ENCODE measurements around the gene THADA.

DNA sequence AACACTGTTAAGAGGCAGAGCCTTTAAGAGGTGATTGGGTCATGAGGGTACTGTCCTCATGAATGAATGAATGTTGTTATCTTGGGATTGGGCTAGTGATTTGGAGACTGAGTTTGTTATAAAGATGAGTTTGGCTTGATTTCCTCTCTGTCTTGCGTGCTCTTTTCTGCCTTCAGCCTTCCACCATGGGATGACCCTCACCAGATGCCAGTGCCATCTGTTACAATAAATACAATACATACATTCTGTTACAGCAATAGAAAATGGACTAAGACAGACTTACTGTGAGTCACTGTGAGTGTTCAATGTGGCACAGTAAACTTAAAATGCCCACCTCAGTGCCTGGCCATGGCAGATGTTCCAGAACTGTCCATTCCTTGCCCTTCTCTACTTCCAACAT, 274.4 kb downstream of the THADA start:
- TF ChIP-seq, protein P1, sequence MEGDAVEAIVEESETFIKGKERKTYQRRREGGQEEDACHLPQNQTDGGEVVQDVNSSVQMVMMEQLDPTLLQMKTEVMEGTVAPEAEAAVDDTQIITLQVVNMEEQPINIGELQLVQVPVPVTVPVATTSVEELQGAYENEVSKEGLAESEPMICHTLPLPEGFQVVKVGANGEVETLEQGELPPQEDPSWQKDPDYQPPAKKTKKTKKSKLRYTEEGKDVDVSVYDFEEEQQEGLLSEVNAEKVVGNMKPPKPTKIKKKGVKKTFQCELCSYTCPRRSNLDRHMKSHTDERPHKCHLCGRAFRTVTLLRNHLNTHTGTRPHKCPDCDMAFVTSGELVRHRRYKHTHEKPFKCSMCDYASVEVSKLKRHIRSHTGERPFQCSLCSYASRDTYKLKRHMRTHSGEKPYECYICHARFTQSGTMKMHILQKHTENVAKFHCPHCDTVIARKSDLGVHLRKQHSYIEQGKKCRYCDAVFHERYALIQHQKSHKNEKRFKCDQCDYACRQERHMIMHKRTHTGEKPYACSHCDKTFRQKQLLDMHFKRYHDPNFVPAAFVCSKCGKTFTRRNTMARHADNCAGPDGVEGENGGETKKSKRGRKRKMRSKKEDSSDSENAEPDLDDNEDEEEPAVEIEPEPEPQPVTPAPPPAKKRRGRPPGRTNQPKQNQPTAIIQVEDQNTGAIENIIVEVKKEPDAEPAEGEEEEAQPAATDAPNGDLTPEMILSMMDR (IDR thresholded peaks at IDR 0.05), result no peak
- no peak for TF ChIP-seq EP300 (IDR thresholded peaks at IDR 0.05)
- TF ChIP-seq POLR2AphosphoS5 (IDR thresholded peaks at IDR 0.05), result no peak

Measured in suprapubic skin (tissue), 4 donors.